ENCODE measurements around the gene CGB8. TPM values are rescaled to one million over a fixed set of nuclear protein-coding genes. Genes with fewer than 3 reads are reported as not detected.

Gene CGB8
- not detected in 2 replicates for total RNA-seq

DNA sequence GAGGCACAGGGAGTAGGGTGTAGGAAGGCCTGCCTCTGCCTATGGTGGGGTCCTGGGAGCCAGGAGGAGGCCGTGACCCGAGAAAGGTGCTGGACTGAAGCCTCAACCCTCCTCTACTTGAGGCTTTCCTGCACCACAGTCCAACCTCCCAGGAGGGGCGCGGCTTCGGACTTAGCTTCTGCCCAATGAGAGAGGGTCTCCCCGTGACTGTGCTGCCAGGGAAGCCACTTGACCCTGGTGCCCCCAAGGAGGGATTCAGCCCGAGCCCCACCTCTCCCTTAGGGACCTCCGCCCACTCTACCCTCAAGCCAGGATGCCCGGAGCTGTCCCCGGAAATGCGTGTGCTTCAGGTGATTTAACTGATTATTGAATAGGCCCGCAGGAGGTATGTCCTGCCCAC is at the start of gene CGB8:
Gene CGB8 (minus strand): TSS at position 101 of the 400 bp plus-strand sequence. CDS start 372 bp downstream, outside the sequence.

DNA sequence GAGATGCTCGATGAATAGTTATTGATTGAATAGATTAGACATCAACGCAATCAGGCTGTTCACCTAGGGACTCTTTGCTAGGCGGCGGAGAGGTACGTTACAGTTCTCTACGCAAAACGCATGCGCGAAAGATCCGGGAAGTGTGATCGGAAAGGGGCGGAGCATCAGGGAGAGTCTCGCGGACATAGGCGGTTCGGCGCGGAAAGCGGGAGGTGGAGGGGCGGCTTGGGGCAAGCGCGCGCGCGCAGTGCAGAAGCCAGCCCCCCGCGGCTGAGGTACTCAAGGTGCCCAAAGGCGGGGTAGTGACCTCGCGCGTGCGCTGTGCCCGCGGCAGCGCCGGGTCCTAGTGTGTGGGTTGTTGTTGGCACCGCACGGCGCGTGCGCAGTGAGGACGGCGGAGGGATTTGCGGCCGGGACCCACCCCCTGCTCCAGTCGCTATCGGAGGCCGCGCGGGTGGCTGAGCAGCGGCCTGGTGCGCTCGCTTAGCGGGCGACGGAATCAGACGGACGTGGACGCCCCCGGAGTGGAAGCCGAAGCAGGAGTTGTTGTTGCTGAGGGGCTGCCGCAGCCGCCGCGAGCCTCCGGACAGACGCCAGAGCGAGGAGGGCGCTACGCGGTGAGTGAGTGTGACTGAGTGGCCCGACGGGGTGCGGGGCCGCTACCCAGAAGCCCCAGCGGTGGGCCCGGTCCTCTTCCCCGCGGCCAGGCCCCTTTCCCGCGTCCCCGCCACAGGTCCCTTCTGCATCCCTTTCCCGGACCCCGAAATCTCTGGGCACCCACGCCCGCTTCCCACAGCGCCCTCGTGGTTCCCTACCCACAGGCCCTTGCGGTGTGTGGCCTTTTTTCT is 36.3 kb upstream of the CGB8 start, which contains the start of gene SNRNP70:
Gene SNRNP70 (plus strand): TSS at position 432 of the 848 bp plus-strand sequence. CDS start 964 bp downstream, outside the sequence.

DNA sequence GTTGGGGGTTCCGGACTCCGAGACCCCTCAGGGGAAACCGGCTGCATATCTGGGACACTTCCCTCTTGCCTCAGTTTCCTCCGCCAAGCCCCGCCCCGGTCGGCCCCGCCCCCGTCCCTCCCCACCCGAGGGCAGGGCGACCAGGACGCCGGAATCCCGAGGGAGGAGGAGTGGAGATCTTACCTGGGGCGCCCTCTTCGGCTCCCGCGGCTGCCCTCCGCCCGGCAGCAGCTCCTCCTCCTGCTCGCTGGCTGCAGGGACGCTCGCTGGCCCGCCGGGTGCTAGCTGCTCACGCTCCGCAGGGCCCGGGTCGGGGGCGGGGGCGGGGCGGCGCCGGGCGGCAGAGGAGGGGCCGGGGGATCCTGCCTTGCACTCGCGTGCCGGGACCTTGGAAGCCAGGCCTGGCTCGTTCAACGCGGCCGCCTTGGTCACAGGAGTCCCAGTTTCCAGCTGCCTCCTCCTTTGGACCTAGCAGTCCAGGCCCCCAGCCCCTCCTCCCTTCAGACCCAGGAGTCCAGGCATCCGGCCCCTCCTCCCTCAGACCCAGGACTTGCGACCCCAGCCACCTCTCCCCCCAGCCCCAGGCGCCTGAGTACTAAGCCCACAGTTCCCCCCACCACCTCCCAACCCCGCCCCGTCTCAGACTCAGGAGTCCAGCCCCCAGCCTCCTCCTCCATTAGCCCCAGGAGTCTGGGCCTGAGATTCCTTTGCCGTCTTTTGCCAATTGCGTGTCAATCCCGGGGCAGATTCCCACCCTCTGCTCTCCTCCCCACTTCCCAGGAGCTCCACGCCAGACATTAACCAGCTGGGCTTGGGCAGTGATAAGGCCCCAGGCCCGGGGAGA is 16.1 kb upstream of the CGB8 start, which contains the start of gene NTF4:
Gene NTF4 (minus strand): TSS at position 51 of the 844 bp plus-strand sequence. CDS start 2,821 bp downstream, outside the sequence.

DNA sequence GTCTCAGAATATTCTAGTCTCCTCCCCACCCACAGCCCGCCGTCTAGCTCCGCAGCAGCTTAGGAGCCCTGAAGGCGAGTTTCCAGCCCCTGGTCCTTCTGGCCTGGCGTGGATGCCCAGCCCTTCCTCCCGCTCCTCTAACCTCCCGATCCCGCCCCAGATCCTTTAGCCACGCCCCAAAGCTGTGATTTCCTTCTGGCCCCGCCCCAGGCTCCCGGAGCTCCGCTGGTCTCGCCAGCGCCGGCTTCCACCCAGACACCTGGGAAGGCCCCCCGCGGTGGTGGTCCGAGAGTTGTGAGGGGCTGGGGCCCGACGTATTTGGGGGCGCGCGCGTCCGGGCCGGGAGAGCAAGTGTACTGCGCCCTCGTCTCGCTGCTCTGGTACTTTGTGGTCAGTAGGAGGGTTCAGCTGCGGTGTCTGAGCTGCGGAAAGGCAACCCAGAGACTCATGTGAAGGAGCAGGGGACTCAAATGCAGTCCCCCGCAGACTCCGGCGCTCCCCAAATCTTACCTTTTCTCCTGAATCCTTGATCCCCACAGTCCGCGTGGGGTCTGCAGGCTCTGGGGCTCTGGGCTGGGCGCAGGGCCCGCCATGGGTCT is 8.8 kb upstream of the CGB8 start, which contains the start of gene CGB7:
Gene CGB7 (minus strand): TSS at position 114 of the 599 bp plus-strand sequence. CDS start 2,374 bp downstream, outside the sequence.

DNA sequence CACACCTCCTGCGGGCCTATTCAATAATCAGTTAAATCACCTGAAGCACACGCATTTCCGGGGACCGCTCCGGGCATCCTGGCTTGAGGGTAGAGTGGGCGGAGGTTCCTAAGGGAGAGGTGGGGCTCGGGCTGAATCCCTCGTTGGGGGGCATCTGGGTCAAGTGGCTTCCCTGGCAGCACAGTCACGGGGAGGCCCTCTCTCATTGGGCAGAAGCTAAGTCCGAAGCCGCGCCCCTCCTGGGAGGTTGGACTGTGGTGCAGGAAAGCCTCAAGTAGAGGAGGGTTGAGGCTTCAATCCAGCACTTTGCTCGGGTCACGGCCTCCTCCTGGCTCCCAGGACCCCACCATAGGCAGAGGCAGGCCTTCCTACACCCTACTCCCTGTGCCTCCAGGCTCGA is 5.4 kb downstream of the CGB8 start, which contains the start of gene CGB5:
Gene CGB5 (plus strand): TSS at position 301 of the 400 bp plus-strand sequence. CDS start 362 bp downstream, outside the sequence.

DNA sequence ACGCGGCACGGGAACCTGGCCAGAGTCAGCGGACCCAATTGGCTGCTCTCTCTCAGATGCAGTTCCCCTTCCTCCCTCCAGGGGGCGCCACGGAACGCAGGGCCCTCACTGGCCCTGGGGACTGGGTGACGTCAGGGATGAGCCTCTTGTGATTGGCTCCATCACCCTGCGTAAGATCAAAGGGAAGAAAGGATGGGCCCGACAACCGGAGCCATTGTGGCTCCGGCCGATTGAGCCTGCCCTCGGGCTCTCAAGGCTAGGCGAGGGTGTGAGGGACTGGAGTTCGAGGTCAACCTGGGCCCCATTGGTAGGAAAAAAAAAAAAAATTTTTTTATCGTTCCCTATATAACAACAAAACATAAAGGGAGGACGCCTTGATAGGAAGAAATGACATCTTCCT is 12.1 kb downstream of the CGB8 start, which contains the start of gene CGB1:
Gene CGB1 (minus strand): TSS at position 81 of the 400 bp plus-strand sequence. CDS start 184 bp downstream, outside the sequence.

DNA sequence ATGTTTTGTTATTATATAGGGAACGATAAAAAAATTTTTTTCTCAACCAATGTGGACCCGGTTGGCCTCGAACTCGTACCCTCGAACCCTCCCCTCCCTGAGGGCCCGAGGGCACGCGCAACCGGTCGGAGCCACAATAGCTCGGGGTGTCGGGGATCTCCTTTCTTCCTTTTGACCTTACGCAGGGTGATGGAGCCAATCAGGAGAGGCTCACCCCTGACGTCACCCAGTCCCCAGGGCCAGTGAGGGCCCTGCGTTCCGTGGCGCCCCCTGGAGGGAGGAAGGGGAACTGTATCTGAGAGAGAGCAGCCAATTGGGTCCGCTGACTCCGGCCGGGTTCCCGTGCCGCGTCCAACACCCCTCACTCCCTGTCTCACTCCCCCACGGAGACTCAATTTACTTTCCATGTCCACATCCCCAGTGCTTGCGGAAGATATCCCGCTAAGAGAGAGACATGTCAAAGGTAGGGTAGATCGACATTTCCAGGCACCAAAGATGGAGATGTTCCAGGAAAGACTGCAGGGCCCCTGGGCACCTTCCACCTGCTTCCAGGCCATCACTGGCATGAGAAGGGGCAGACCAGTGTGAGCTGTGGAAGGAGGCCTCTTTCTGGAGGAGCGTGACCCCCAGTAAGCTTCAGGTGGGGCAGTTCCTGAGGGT is 17.1 kb downstream of the CGB8 start, which contains the start of gene CGB2:
Gene CGB2 (plus strand): TSS at position 249 of the 660 bp plus-strand sequence. CDS start 206 bp downstream, at position 455.

DNA sequence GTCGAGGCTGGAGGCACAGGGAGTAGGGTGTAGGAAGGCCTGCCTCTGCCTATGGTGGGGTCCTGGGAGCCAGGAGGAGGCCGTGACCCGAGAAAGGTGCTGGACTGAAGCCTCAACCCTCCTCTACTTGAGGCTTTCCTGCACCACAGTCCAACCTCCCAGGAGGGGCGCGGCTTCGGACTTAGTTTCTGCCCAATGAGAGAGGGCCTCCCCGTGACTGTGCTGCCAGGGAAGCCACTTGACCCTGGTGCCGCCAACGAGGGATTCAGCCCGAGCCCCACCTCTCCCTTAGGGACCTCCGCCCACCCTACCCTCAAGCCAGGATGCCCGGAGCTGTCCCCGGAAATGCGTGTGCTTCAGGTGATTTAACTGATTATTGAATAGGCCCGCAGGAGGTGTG is 24.7 kb downstream of the CGB8 start, which contains the start of gene CGB3:
Gene CGB3 (minus strand): TSS at position 101 of the 400 bp plus-strand sequence. CDS start 362 bp downstream, outside the sequence.

DNA sequence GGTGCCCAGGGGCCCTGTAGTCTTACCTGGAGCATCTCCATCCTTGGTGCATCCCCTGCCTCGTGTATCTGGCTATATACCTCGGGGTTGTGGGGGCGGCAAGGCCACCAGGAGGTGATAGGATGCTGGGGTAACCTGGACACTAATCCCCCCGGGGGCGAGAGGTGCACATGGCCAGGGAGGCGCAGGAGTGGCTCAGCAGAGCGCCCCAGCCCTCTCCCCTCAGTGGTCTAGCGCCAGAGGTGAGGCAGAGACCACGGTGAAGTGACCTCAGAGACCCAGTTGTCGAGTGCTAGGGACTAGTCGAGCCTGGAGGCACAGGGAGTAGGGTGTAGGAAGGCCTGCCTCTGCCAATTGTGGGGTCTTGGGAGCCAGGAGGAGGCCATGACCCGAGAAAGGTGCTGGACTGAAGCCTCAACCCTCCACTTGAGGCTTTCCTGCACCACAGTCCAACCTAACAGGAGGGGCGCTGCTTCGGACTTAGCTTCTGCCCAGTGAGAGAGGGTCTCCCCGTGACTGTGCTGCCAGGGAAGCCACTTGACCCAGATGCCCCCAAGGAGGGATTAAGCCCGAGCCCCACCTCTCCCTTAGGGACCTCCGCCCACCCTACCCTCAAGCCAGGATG is 31.8 kb downstream of the CGB8 start, which contains the start of gene LHB:
Gene LHB (minus strand): TSS at position 51 of the 625 bp plus-strand sequence. CDS start 10 bp downstream, at position 41.

Other genes with a start within 250 kb of the CGB8 start
- 17.8 and 34.5 TPM in 2 replicates for gene BCAT2, start 238.1 kb downstream of the CGB8 start, total RNA-seq
- 5.5 and 19.0 TPM in 2 replicates for gene HSD17B14, start 212.6 kb downstream of the CGB8 start, total RNA-seq
- gene PLEKHA4, start 180.5 kb downstream of the CGB8 start, total RNA-seq, result 4.2 and 6.6 TPM in 2 replicates
- gene PPP1R15A, start 176.7 kb downstream of the CGB8 start, total RNA-seq, result 47.0 and 52.0 TPM in 2 replicates
- 0.09 and 0.30 TPM in 2 replicates for gene TULP2, start 150.4 kb downstream of the CGB8 start, total RNA-seq
- gene NUCB1, start 148.8 kb downstream of the CGB8 start, total RNA-seq, result 319 and 392 TPM in 2 replicates
- not detected in 2 replicates for gene DHDH, start 115.4 kb downstream of the CGB8 start, total RNA-seq
- 116 and 123 TPM in 2 replicates for gene BAX, start 94.2 kb downstream of the CGB8 start, total RNA-seq
- 2,285 and 3,939 TPM in 2 replicates for gene FTL, start 83.8 kb downstream of the CGB8 start, total RNA-seq
- gene GYS1, start 55.8 kb downstream of the CGB8 start, total RNA-seq, result 47.5 and 55.9 TPM in 2 replicates
- 176 and 217 TPM in 2 replicates for gene RUVBL2, start 55.2 kb downstream of the CGB8 start, total RNA-seq
- not detected in 2 replicates for gene LHB, start 32.0 kb downstream of the CGB8 start, total RNA-seq
- not detected in 2 replicates for gene CGB3, start 24.8 kb downstream of the CGB8 start, total RNA-seq
- gene CGB2, start 17.2 kb downstream of the CGB8 start, total RNA-seq, result not detected in 2 replicates
- not detected in 2 replicates for gene CGB1, start 12.2 kb downstream of the CGB8 start, total RNA-seq
- not detected in 2 replicates for gene CGB5, start 5.3 kb downstream of the CGB8 start, total RNA-seq
- gene CGB7, start 8.6 kb upstream of the CGB8 start, total RNA-seq, result 0.23 and 0.30 TPM in 2 replicates
- gene NTF4, start 15.7 kb upstream of the CGB8 start, total RNA-seq, result 0.30 TPM in 1 of 2 replicates, not detected in the other
- gene KCNA7, start 23.6 kb upstream of the CGB8 start, total RNA-seq, result not detected in 2 replicates
- 86.7 and 121 TPM in 2 replicates for gene SNRNP70, start 36.3 kb upstream of the CGB8 start, total RNA-seq
- gene LIN7B, start 65.3 kb upstream of the CGB8 start, total RNA-seq, result 6.3 and 13.7 TPM in 2 replicates
- 0.89 and 0.97 TPM in 2 replicates for gene C19orf73, start 70.0 kb upstream of the CGB8 start, total RNA-seq
- 3.3 and 8.0 TPM in 2 replicates for gene PPFIA3, start 70.4 kb upstream of the CGB8 start, total RNA-seq
- 0.14 TPM in 1 of 2 replicates, not detected in the other for gene HRC, start 106.3 kb upstream of the CGB8 start, total RNA-seq
- gene TRPM4, start 108.7 kb upstream of the CGB8 start, total RNA-seq, result 13.4 and 23.1 TPM in 2 replicates